Smooth muscle cell (in vitro differentiated cells): ENCODE measurements around the gene MLYCD. TPM values are rescaled to one million over a fixed set of nuclear protein-coding genes. Genes with fewer than 3 reads are reported as not detected.

ENCODE experiments used
- DNase-seq: peaks from one replicate; lab custom pipeline; 2025; ENCODE audit not compliant: unreplicated experiment; lab: John Stamatoyannopoulos, UW
- H2AFZ ChIP-seq: fragments of 200-600 bp; sonication (generic); 2 replicates; pipeline ENCODE4 v1.6.0; 2016; ENCODE audit warnings: antibody characterized with exemption, low read depth, mild to moderate bottlenecking
- H3F3A ChIP-seq: fragments of 200-600 bp; sonication (generic); 2 replicates; pipeline ENCODE4 v1.6.0; 2017; ENCODE audit warnings: antibody characterized with exemption, low read depth
- H3K27ac ChIP-seq: fragments of 200-600 bp; sonication (generic); 2 replicates; pipeline ENCODE4 v1.5.1; 2016; ENCODE audit warnings: low read depth, mild to moderate bottlenecking
- H3K27me3 ChIP-seq: fragments of 200-600 bp; sonication (generic); 2 replicates; pipeline ENCODE4 v1.6.1; 2016; ENCODE audit warnings: low read depth, mild to moderate bottlenecking
- H3K36me3 ChIP-seq: fragments of 200-600 bp; sonication (generic); 2 replicates; pipeline ENCODE4 v1.5.1; 2016; ENCODE audit warnings: low read depth
- H3K4me1 ChIP-seq: fragments of 200-600 bp; sonication (generic); 2 replicates; pipeline ENCODE4 v1.5.1; 2016; ENCODE audit warnings: low read depth
- H3K4me2 ChIP-seq: fragments of 200-600 bp; sonication (generic); 2 replicates; pipeline ENCODE4 v1.6.0; 2016; ENCODE audit warnings: mild to moderate bottlenecking
- H3K4me3 ChIP-seq: fragments of 200-600 bp; sonication (generic); 2 replicates; pipeline ENCODE4 v1.5.1; 2016; ENCODE audit warnings: mild to moderate bottlenecking
- H3K79me2 ChIP-seq: fragments of 200-600 bp; sonication (generic); 2 replicates; pipeline ENCODE4 v1.6.0; 2016; ENCODE audit warnings: low read depth, mild to moderate bottlenecking
- H3K9ac ChIP-seq: fragments of 200-600 bp; sonication (generic); 2 replicates; pipeline ENCODE4 v1.6.0; 2016; ENCODE audit warnings: low read depth
- H3K9me3 ChIP-seq: fragments of 200-600 bp; sonication (generic); replicated peaks from 2 replicates; pipeline ENCODE4 v1.5.1; 2016; ENCODE audit warnings: low read depth
- H4K20me1 ChIP-seq: fragments of 200-600 bp; sonication (generic); 2 replicates; pipeline ENCODE4 v1.6.0; 2016; ENCODE audit warnings: low read depth
- CTCF ChIP-seq: fragments of 200-600 bp; sonication (generic); IDR thresholded peaks from 2 replicates; pipeline ENCODE4 v1.5.1; 2017; ENCODE audit warnings: borderline replicate concordance, mild to moderate bottlenecking, antibody characterized with exemption; ENCODE audit not compliant: insufficient read depth, poor library complexity, severe bottlenecking
- WGBS: methylation state at CpG from one replicate; pipeline ENCODE4 v1.1.7; 2016; ENCODE audit warnings: low lambda C conversion rate; 5-methylcytosine and 5-hydroxymethylcytosine counted together
- polyA plus RNA-seq: library from polyadenylated mRNA; unstranded; fragments of >200 nt; fragmentation: Nextera tagmentation; extraction: Ambion mirVana; gene quantifications from 2 replicates; pipeline ENCODE4 v1.2.1, GENCODE V29; 2016
- total RNA-seq: library from RNA; depleted of rRNA; stranded (reverse); fragments of >200 nt; gene quantifications from 2 replicates; pipeline ENCODE4 v1.2.3, GENCODE V29; 2014

The MLYCD gene
- total and polyA plus RNA-seq, 2 experiments from 2014 or later, result 1.2 to 1.6 TPM

- Histone ChIP-seq H3K9ac (no peak overlapping the region), H3K27me3 (no peaks in the 10 kb centered on the region), H3K4me3 (no peak overlapping the region), H3K9me3 (no peaks in the 10 kb centered on the region), H2AFZ (no peak overlapping the region), H3K27ac (no peak overlapping the region), H3F3A (no peaks in the 10 kb centered on the region), H3K4me1 (no peaks in the 10 kb centered on the region), H4K20me1 (no peaks in the 10 kb centered on the region), H3K4me2 (no peak overlapping the region), H3K79me2 (no peaks in the 10 kb centered on the region), H3K36me3 (no peaks in the 10 kb centered on the region)
- 85% methylated on average over 5 of the region's 5 CpGs for WGBS
- TF ChIP-seq CTCF, result no peak
- DNase-seq, result no peak
These were observed 28.1 kb upstream of the MLYCD start for GRCh38 chr16:83870830-83871229.

- H3K9me3 ChIP-seq, result no peaks in the 10 kb centered on the region
- H3K79me2 ChIP-seq, result no peaks in the 10 kb centered on the region
- no peaks in the 10 kb centered on the region for H3K36me3 ChIP-seq
- H3K9ac ChIP-seq, result no peak overlapping the region
- no peaks in the 10 kb centered on the region for H4K20me1 ChIP-seq
- H3F3A ChIP-seq, result no peaks in the 10 kb centered on the region
- no peak overlapping the region for H3K4me3 ChIP-seq
- 49% methylated on average over 6 of the region's 6 CpGs for WGBS
- no peak overlapping the region for H3K4me2 ChIP-seq
- no peaks in the 10 kb centered on the region for H3K27me3 ChIP-seq
- TF ChIP-seq CTCF, result peak; percentile 67
- no peak overlapping the region for H2AFZ ChIP-seq
- H3K4me1 ChIP-seq, result no peaks in the 10 kb centered on the region
- no peak overlapping the region for H3K27ac ChIP-seq
- DNase-seq, result no peak
These were observed 20.1 kb upstream of the MLYCD start for GRCh38 chr16:83878838-83879237.

- Histone ChIP-seq H3K4me2 (no peak overlapping the region), H2AFZ (no peak overlapping the region), H3K36me3 (no peaks in the 10 kb centered on the region), H3K79me2 (no peaks in the 10 kb centered on the region), H3K27me3 (no peaks in the 10 kb centered on the region), H3F3A (no peaks in the 10 kb centered on the region), H3K4me3 (no peak overlapping the region), H3K9ac (no peak overlapping the region), H3K9me3 (no peaks in the 10 kb centered on the region), H3K4me1 (peaks cover 3% of the 10 kb centered on the region), H4K20me1 (no peaks in the 10 kb centered on the region), H3K27ac (no peak overlapping the region)
- WGBS, result 81% methylated on average over 8 of the region's 8 CpGs
- no peak for TF ChIP-seq CTCF
- no peak for DNase-seq
These were observed 16.6 kb upstream of the MLYCD start for GRCh38 chr16:83882163-83882885.
